ENCODE measurements around the gene SECISBP2L. TPM values are rescaled to one million over a fixed set of nuclear protein-coding genes. Genes with fewer than 3 reads are reported as not detected.
A peak's percentile ranks its signal among the peaks of the same experiment; 100 is the strongest.
"Not testable (repeated sequence)": the region's sequence is repeated elsewhere in the genome, so short reads cannot be mapped to it uniquely, and the experiment has no call there.

SECISBP2L gene
- total RNA-seq, 2 donors from 2014 or later: 28.6 to 29.4 TPM

DNA sequence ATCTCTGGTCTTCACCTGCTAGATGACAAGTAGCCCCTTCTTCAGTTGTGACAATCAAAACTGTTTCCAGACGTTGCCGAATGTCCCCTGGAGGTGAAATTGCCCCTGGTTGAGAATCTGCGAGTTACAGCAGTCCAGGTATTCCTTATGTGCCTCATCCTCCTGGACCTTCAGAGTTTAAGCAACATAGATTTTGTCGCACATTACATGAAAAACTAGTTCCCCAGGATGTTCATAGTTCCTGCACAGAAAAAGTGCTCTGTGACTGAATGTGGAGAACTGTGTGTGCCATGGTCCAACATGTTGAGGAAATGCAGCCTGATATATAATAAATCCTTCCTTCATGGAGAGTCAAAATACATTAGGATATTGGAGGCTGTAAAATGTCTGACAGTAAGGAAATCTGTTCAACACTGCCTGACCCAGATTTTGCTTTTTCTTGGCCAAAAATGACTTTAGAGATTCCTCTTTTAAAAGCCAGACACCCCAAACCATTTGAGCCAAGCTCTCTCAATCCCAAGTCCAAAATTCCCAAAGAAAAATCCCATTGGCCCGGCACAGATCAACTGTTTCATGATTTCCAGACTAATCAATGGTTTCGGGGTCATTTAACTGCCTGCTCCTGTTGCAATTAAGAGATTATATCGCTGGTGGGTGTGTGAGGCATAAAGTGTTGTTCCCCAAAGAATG lies 62.1 kb downstream of the SECISBP2L start:
- Mint-ChIP-seq H3K36me3 (no peaks in the 10 kb centered on the region), H3K27ac (no peak overlapping the region), H3K9me3 (no peaks in the 10 kb centered on the region)
- DNase-seq (ENCODE audit: low spot score in 2 of 2) (no peak), ATAC-seq (no peak)

DNA sequence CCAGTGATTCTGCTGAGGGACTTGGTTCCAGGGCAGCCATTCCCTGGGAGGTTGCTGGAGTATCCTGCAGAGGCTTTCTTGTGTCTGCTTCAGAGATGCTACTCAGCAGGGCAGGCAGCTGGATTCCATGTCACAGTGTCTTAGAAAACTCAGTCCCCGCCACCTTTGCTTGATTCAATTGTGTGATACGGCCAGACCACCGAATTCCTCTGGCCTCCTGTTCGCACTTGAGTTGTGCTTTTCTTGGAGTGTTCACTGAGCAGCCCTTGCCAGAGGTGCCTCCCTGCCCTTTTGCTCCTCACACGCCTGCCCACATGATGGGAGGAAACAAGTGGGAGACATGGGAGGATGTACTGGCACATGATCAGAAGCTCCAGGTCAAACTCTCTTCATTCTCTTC lies 62.9 kb downstream of the SECISBP2L start:
- DNase-seq (ENCODE audit: low spot score in 2 of 2): no peak
- Mint-ChIP-seq H3K9me3 (no peaks in the 10 kb centered on the region), H3K27ac (no peak overlapping the region), H3K36me3 (no peaks in the 10 kb centered on the region)
- no peak for ATAC-seq

DNA sequence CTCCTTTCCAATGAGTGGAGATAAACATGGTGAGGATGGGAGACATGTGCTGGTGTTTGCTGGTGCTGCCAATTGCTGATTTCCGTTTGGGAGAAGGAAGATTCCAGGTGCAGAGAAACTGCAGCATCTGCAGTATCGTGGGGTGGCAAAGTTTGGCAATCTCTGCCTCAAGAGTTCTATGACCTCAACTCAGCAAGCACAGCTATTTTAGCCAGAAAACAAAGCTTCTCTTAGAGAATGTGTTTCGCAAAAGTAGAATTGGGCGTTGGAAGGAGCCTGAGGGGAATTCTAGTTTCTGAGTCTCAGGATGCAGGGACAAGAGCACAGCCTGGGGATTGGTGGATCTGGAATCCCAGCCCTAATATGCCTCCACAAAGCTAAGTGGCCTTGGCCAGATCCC lies 64.3 kb downstream of the SECISBP2L start:
- no peaks in the 10 kb centered on the region for H3K36me3 Mint-ChIP-seq
- ATAC-seq (no peak), DNase-seq (ENCODE audit: low spot score in 2 of 2) (no peak)
- no peak overlapping the region for H3K27ac Mint-ChIP-seq
- no peaks in the 10 kb centered on the region for H3K9me3 Mint-ChIP-seq

DNA sequence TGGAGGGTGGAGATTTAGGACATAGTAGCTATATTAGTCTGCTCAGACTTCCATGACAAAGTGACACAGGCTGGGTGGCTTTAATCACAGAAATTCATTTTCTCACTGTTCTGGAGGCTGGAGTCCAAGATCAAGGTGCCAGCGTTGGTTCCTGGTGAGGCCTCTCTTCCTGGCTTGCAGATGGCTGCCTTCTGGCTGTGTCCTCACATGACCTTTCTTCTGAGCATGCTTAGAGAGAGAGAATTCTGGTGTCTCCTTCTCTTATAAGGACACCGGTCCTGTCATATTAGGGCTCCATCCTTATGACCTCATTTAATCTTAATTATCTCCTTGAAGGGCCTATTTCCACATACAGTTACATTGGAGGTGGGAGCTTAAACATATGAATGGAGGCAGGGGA lies 67.6 kb downstream of the SECISBP2L start:
- no peak for ATAC-seq
- Mint-ChIP-seq H3K27ac (no peak overlapping the region), H3K9me3 (no peaks in the 10 kb centered on the region), H3K36me3 (no peaks in the 10 kb centered on the region)
- DNase-seq (ENCODE audit: low spot score in 2 of 2): no peak

DNA sequence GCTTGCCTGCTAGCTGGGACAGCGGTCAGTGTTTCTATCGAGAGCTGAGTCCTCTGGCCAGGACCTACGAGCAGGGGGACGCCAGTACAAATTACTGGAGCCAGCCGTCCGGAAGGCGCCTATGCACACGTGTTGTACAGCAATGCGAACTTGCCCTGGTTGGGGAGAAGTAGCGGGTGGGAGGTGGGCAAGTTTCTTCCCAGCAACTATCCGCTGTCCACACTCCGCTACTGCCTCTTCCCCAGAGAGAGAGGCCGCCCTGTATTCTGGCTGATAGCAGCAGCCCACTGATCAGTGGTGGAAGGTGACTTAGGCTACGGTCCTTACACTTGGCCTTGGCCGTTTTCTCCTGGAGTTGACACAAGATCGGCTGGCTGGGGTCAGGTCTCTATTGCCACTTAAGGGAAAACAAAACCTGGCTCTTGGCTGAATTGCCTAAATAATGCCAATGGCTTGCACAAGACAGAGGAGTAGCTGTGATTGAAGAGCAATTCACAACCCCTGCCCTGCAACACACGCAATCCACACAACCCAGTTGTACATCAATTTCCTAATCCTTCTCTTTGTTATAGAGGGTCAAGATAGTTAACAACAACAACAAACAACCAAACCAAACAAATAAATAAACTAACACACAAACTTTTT lies 69.7 kb downstream of the SECISBP2L start:
- Mint-ChIP-seq H3K27ac (no peak overlapping the region), H3K36me3 (no peaks in the 10 kb centered on the region), H3K9me3 (no peaks in the 10 kb centered on the region)
- DNase-seq (ENCODE audit: low spot score in 2 of 2) (no peak), ATAC-seq (no peak)

DNA sequence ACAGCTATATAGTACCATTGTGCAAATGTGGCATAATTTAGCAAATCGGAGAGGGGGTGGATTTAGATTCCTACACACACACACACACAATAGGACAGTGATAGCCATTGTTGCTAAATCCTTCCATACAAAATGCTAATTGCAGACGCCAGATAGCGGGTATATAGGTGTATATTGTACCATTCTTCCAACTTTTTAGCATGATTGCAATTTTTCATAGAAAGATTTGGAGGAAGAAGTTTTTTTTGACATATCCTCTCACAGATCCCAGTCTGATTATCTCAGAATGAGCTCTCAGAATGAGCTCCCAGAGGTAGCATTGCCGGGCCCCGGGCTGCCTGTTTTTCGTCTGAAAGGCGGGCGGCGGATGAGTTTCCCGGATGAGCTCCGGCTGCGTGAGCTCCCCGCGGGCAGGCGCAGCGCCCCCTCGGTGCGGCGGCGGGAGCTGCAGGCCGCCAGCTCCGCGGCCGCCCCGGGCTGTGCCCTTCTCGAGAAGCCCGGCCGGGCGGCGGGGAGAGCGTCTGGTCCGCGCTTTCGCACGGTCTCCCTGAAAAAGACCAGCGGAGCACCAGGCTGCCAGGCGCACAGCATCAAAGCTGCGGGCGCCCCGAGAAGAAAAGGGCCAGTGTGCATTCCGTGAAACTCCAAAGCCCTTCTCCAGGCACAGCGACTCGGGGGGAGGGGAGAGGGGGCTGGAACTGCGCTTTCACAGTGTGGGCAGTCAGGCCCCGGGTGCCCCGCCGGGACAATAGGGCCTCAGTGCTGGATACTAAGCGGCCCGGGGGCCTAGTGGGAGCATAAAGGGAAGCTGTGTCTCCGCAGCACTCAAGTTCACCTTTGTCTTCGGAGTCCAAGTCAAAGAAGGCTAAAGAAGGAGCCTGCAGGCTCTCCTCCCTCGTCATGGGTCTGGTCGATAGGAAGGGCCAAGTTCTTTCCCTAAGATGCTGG lies 70.5 kb downstream of the SECISBP2L start:
- peak; percentile 81 to 84 for DNase-seq (ENCODE audit: low spot score in 2 of 2)
- ATAC-seq: peak; percentile 98 to 99
- no peak overlapping the region for H3K27ac Mint-ChIP-seq

DNA sequence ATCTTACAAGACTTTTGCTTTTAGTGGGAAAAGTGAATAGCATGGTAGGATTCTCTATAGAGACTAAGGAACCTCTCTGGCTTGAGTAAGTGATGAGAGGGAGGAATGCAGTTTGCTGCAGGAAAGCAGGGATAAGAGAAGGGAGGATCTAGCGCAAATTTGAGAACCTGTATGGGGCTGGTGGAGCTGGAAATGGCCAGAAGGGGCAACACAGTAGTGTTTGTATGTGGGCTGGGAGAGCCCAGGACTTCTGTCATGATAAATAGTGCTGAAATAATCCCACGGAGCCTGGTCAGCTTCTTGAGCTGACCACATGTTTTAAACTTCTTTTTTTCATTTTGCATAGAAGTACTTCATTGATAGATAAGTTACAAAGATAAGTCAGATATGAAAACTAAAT lies 71.4 kb downstream of the SECISBP2L start:
- no peaks in the 10 kb centered on the region for H3K9me3 Mint-ChIP-seq
- H3K27ac Mint-ChIP-seq: no peak overlapping the region
- ATAC-seq (no peak), DNase-seq (ENCODE audit: low spot score in 2 of 2) (no peak)
- H3K36me3 Mint-ChIP-seq: no peaks in the 10 kb centered on the region

More for the DNA sequence above, 70.5 kb downstream of the SECISBP2L start:
- Mint-ChIP-seq H3K36me3 (no peaks in the 10 kb centered on the region), H3K9me3 (no peaks in the 10 kb centered on the region)

DNA sequence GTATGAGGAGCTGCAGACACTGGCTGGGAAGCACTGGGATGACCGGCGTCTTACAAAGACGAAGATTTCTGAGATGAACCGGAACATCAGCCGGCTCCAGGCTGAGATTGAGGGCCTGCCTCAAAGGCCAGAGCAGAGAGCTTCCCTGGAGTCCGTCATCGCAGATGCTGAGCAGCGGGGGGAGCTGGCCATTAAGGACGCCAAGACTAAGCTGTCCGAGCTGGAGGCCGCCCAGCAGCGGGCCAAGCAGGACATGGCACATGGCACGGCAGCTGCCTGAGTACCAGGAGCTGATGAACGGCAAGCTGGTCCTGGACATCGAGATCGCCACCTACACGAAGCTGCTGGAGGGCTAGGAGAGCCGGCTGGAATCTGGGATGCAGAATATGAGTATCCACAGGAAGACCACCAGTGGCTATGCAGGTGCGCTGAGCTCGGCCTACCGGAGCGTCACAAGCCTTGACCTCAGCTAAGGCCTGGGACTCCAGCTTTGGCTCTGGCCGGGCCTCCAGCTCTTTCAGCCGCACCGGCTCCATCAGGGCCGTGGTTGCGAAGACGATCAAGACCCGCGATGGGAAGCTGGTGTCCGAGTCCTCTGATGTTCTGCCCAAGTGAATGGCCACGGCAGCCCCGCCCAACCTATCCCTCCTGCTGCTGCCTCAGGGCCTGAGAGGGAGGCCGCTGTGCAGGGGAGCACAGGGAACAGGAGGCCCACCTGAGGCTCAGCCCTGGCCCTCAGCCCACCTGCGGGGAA lies 73.3 kb downstream of the SECISBP2L start:
- no peak overlapping the region for H3K27ac Mint-ChIP-seq
- ATAC-seq (no peak), DNase-seq (ENCODE audit: low spot score in 2 of 2) (no peak)
- no peaks in the 10 kb centered on the region for H3K9me3 Mint-ChIP-seq
- H3K36me3 Mint-ChIP-seq: no peaks in the 10 kb centered on the region

DNA sequence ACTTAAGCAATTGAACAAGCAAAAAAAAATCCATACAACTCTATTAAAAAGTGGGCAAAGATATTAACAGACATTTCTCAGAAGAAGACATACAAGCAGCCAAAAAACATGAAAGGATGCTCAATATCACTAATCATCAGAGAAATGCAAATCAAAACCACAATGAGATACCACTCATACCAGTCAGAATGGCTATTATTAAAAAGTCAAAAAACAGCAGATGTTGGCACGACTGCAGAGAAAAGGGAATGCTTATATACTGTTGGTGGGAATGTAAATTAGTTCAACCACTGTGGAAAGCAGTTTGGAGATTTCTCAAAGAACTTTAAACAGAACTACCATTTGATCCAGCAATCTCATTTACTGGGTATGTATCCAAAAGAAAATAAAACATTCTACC lies 75.3 kb downstream of the SECISBP2L start:
- not testable (repeated sequence) for H3K9me3 Mint-ChIP-seq; H3K36me3 Mint-ChIP-seq; ATAC-seq; H3K27ac Mint-ChIP-seq; DNase-seq (ENCODE audit: low spot score in 2 of 2)

DNA sequence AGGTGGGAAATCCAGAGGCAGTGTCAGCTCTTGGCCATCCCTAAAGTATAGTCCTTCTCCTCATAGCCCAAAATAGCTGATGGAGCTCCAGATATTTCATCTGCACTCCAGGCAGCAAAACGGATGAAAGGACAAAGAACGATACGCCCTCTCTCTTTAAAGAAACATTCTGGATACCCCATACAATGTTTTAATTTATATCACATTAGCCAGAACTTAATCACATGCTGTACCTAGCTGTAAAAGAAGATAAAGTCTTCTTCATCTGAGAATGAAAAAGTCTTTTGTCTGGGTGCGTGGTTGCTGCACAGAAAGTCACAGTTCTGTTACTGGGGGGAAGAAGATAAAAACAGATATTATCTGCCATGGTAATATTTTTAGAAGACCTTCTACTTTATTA lies 78.2 kb downstream of the SECISBP2L start:
- H3K9me3 Mint-ChIP-seq: no peaks in the 10 kb centered on the region

DNA sequence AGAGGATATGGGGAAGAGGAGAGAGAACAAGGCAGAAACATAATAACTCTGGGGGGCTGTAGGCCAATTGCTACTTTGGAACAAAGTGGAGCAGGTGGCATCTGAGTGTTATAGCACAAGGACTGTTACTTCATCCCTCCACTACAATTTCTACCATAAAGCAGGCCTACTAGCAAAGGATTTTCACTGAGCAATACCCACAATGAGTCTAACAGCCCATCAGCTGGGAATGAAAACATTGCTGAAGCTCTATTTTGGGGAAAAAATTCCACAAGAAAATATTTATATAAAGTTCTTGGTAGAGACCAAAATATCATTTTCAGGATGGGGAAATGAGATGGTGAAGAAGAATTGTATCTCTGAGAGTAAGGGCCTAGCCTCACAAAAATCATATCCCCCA lies 78.9 kb downstream of the SECISBP2L start:
- peaks cover 6% of the 10 kb centered on the region in 2 donors for H3K36me3 Mint-ChIP-seq
- H3K9me3 Mint-ChIP-seq: no peaks in the 10 kb centered on the region
- DNase-seq (ENCODE audit: low spot score in 2 of 2): no peak
- ATAC-seq: no peak
- peak overlapping the region in 1 of 2 donors; percentile 86 for H3K27ac Mint-ChIP-seq

More for the DNA sequence above, 78.2 kb downstream of the SECISBP2L start:
- H3K36me3 Mint-ChIP-seq: peaks cover 6% of the 10 kb centered on the region in 2 donors
- H3K27ac Mint-ChIP-seq: no peak overlapping the region
- no peak for ATAC-seq
- DNase-seq (ENCODE audit: low spot score in 2 of 2): no peak

DNA sequence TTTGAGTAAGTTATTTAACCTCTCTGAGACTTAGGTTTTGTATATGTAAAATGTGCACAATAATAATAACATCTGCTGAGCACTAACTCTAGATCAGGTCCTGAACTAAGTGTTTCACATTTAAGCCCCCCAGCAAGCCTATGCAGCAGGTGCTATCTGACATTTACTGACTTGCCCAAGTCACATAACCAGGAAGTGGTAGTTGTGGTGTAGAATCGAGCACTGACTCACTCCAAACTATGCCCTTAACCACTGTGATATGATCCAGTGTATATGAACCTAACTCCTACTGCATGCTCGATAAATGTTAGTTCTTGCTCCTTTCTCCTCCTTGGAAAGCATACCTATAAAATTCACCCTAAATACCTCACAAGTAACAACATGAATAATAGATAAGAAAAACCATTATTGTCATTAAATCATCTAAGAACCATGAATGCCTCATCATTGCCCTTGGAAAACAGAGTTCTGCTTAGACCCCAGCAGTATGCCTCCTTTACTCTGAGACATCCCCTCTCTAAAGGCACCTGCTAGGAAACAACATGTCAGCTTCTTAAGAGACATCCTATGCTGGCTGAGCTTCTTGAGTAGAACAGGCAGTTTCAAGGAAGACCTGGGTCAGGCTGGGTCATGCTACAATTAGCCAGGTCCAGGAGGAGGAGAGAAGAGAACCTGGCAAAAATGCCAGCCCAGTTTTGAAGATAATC lies 79.5 kb downstream of the SECISBP2L start:
- peak; percentile 93 to 94 for ATAC-seq

DNA sequence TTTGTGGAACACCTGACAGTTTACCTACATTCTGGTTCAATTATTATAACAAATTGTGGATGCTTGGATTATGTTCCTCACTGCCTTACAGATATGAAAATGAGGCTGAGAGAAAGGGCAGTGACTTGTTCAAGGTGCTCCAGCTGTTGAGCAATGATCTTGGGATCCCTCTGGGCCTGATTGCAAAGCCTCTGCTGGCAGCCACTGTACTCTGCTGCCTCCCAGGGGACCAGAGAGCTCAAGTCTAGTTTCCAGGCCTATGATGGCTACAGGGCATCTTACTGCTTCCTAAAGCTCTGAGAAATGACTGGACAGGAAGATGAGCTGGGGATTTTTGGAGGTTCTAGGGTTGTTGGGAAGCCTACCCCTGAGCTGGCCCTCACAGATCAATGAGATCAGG lies 80.3 kb downstream of the SECISBP2L start:
- H3K36me3 Mint-ChIP-seq: peaks cover 6% of the 10 kb centered on the region in 2 donors
- DNase-seq (ENCODE audit: low spot score in 2 of 2): no peak
- no peaks in the 10 kb centered on the region for H3K9me3 Mint-ChIP-seq
- no peak overlapping the region for H3K27ac Mint-ChIP-seq
- ATAC-seq: peak; percentile 57 to 73

More for the DNA sequence above, 79.5 kb downstream of the SECISBP2L start:
- peaks cover 6% of the 10 kb centered on the region in 2 donors for H3K36me3 Mint-ChIP-seq
- peak in 1 of 2 donors; percentile 28 for DNase-seq (ENCODE audit: low spot score in 2 of 2)
- peak overlapping the region in 1 of 2 donors; percentile 86 for H3K27ac Mint-ChIP-seq
- no peaks in the 10 kb centered on the region for H3K9me3 Mint-ChIP-seq

DNA sequence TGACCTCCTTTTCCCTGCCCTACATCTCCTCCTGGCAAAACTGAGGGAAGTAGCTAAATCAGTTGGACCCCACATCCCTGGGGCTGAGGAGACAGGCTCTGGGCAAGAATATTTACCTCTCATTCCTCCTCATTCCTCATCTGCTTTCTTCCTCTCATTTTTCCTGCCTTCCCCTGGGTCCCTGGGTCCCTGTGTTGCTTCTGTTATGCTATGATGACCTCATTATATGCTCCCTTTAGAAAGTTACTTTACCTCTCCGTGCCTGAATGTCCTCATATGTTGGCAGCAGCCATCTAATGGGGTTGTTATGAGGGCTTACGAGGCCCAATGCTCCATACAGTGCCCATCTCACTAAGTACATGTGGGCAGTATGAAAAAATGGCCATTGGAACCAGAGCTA lies 81.3 kb downstream of the SECISBP2L start:
- Mint-ChIP-seq H3K27ac (no peak overlapping the region), H3K9me3 (no peaks in the 10 kb centered on the region), H3K36me3 (peaks cover 6% of the 10 kb centered on the region in 2 donors)
- DNase-seq (ENCODE audit: low spot score in 2 of 2) (no peak), ATAC-seq (no peak)

DNA sequence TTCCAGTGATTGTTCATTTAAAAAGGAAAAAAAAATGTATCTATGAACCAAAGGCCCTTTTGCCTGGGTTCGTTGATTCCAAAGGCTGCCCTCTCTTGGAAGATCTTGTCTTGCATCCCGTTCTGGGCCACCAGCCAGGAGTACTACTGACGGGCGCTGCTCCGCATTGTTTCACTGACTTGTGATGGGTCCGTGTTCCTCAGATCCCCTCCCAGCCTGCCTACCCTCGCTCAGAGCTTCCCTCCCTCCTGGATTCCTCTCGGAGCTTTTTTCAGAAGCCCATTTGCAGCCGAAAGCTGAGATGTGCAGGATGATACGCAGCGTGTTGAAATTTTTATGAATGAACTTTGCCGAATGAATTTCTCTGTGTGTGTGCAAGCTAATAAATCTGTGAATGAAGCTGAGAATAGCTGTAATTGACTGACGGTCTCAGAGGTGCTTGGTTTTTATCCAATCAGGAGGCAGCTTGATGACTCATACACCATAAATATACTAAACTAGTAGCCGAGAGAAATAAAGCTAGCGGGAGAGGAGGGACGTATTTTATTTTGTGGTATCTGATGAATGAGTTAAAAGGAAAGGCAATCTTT lies 82.6 kb downstream of the SECISBP2L start, which contains the start of gene SHC4:
TSS of gene SHC4 (minus strand) at position 396 of the 590 bp plus-strand sequence. CDS start 904 bp downstream, outside the sequence.
- DNase-seq (ENCODE audit: low spot score in 2 of 2) (peak in 1 of 2 donors; percentile 15), ATAC-seq (peak in 1 of 2 donors; percentile 54)
- no peak within 1 kb of the TSS for H3K27ac Mint-ChIP-seq
- peaks cover 6% of the 10 kb centered on the region in 2 donors for H3K36me3 Mint-ChIP-seq
- no peaks in the 10 kb centered on the region for H3K9me3 Mint-ChIP-seq

Data from activated naive CD4-positive, alpha-beta T cell treated with anti-CD3 and anti-CD28 coated beads, Interleukin-2, amount 50 U/mL, for 72 hours (primary cell).